ENCODE measurements around the gene STAT3.

STAT3 gene

GRCh38 chr17:42289611-42290181 lies 98.5 kb downstream of the STAT3 start:
- no peak for DNase-seq

DNA sequence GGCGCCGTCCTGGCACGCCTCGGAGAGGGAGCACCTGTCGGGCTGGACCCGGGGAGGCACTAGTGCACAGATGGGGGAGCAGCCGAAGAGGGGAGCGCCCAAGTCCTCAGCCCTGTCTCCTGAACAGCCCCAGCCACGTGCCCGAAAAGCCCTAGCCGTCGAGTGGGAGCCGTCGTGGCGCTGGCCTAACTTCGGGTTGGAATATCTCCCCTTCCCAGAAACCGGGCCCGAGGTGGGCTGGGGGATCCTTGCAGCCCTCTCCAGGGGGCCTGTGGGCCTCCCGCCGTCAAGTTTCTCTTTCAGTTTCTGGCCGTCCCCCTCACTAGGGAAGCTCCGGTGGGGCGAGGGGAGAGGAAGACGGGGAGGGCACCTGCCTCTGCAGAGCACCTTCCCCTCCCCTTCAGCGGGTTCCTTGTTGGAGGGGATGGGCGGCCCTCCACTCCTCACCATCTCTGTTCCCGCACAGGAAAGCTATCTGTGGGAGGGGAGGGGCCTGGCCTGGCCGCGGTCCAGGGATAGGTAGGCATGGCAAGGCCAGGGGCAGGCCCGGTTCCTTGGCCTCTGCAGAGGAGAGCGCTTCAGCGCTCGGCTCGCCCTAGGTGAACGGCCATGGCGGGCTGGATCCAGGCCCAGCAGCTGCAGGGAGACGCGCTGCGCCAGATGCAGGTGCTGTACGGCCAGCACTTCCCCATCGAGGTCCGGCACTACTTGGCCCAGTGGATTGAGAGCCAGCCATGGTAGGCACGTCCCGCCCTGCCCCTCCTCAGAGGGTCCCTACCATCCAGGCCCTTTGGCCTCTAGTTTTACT lies 99.2 kb downstream of the STAT3 start:
- no peak for DNase-seq

- no peak for DNase-seq
These were observed 100.1 kb downstream of the STAT3 start, which contains the start of gene STAT5A for GRCh38 chr17:42287977-42288802. Gene STAT5A, plus strand, starts transcription at chr17:42288498. Its CDS starts 914 bp downstream, at chr17:42289412.

DNA sequence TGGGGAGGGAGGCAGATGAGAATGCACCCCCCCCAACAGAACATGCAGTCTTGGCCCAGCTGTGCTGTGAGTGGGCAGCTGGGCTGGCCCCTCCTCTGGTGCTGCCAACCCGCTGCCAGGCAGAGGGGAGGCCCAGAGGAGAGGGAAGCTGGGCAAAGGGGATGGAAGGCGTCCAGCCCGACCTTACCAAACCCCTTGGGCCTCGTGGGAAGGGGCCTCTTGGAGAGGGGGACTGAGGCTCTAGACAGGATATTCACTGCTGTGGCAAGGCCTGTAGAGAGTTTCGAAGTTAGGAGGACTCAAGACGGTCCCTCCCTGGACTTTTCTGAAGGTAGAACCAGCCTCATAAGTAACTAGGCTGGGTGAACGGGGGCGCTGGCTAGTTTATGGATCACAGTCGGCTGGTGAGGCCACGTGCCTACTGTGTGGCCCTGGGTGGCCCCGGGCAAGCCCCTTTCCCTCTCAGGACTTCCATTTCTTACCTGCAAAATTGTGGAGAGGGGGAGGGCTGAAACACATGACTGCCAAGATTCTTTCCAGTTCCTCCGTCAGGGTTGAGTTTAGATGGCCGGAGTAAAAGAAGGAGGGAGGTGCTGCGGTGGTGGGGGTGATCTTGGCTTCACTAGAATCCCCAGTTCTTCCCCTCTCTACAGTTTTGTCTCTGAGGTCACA lies 100.8 kb downstream of the STAT3 start:
- DNase-seq, result no peak

DNA sequence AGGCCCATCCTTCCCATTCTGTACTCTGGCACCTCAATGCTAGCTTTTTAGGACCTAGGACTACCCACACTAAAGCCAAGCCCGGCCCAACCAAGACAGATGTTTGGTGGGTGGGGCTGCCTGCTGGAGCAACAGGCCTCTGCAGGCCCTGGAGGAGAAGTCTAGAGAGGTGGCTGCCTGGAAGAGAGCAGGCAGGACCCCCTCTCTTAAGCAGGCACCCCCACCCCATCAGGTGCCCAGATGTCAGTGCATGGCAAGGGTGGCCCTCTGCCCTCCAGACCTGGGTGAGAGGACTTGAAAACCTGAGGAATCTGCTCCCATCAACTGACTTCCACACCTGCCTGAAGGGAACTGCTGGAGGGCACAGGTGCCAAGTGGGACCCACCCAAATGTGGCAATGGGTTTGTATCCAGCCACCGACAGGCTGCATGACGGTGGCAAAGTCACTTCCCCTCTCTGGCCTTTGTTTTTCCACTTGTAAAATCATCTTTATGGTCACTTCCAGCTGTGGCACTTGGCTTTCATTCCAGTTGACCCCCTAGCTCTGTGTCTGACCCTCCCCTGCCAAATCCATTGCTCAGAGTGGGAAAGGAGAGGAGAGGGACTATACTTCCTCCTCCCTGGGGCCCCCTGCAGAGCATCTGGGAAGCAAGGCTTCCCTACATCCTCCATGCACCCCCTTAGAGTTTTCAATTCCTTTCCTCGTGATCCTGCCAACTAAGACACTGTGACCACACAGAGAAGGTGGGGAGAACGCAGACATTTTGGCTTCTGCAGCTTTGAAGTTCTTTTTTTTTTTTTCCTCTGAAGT lies 101.6 kb downstream of the STAT3 start:
- no peak for DNase-seq

DNA sequence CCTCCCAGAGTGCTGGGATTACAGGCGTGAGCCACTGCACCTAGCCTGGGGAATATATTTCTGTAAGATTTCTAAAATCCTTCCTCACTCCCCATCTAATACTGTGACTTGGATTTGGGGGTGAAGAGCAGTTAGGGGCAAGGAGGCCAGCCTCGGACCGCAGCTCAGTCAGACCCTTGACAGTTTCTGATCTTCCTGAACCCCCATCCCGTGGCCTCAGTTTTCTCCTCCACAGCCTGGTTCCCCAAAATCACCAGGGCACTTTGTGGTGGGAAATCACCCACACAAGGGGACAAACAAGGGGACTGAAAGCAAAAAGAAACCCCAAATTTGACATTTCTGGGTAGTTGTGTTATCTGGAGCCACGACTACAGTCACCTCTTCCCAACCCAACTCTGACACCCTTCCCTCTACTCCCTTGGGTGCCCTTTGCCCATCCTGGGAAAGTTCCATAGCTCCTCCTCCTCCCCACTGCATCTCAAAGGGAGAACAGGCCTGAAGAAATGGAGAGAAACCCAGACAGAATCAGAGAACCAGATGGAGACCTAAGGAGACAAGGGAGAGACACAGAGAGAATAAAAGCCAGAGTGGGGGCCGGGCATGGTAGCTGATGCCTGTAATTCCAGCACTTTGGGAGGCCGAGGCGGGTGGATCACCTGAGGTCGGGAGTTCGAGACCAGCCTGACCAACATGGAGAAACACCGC lies 102.7 kb downstream of the STAT3 start:
- no peak for DNase-seq

DNA sequence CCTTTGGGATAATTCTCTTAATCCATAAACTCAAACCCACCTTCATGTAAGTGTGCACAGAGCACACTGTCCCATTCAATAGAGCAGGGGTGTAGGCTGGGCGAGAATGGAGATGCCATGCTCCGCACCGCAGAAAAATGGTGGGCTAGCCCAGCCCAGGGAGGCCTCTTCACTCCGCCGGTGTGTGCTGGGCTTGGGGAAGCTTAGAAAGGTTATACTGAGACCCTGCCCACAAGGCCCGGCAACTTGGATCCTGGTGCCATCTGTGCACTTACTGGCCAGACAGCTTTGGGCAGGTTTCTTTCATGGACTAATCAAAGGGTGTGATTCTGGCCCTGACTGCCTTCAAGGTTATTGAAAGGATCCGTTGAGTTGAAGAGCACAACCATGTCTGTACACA lies 103.7 kb downstream of the STAT3 start:
- no peak for DNase-seq

GRCh38 chr17:42284024-42284369 lies 104.2 kb downstream of the STAT3 start:
- DNase-seq, result no peak

DNA sequence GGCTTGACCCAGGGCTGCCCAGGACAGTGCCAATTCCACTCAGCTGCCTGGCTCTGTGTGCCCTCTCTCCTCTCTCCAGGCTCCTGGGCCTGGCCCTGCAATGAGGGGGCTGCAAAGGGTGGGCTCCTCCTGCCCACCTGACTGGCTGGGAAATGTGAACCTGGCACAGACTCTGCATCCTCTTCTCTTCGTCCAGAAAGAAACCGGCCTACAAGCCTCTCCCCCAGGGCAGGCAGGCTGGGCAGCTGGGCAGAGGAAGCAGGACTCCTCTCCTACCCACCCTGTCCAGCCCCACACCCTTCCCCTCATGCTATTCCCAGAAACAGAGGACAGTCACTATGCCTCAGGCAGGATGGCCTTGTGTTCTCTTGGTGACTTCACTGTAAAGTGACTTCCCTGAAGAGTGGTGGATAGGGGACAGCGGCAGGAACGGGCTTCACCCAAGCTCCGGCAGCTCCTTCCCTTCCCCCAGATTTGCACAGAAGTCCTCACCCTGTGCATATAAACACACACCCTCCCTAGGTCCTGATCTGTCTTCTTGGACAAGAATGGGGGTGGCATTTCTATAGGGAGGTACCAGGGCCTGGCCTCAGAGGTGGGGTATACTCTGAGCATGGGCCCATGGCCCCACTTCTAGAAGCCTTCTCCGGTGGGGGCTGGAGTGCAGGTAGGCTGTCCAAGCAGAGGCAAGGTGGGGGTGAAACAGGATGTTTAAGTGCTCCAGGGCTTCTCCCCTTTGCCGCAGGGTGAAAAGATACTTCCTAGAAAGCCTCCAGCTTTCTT lies 104.8 kb downstream of the STAT3 start:
- no peak for DNase-seq

- DNase-seq, result no peak
These were observed 105.7 kb downstream of the STAT3 start for GRCh38 chr17:42282478-42283080.

DNA sequence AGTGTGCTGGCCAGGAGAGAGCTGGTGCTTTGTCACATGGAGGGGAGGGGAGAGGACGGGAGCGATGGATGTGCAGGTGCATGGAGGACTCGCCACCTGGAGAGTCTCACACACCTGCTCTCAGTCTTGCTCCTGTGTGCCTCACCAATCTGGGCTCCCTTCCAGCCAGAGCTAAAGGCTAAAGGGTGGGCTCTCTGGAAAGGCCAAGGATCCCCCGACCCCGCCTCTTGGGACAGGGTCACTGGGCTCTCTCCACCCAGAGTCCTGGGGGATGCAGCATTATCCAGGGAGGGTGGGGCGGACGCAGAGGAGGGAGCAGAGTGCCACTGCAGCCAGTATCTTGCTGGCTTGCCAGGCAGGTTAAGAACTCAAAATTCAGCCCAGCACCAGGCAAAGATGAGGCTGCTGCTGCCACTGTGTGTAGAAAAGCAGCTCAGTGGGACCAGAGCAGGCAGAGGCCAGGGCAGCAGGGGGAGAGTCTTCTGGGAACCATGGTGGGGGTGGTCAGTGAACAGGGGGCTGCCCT lies 106.6 kb downstream of the STAT3 start:
- DNase-seq, result peak; percentile 40 to 75

- DNase-seq, result no peak
These were observed 108.2 kb downstream of the STAT3 start for GRCh38 chr17:42279776-42280630.

GRCh38 chr17:42277342-42277712 lies 110.9 kb downstream of the STAT3 start:
- DNase-seq, result no peak

GRCh38 chr17:42276609-42277341 lies 111.5 kb downstream of the STAT3 start:
- no peak for DNase-seq

DNA sequence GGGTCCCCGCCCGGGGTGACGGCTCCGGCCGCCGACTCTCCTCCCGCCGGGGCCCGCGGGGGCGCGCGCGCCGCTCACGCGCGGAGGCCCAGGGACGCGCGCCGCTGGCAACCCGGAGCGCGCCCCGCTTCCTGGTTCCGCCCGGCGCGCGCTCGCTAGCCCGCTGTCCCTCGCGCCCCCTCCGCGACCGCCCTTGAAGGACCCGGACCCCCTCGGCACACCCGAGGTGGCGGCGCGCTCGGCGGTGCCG lies 112.0 kb downstream of the STAT3 start, which contains the start of gene STAT5B:
TSS of gene STAT5B (minus strand) at position 33 of the 250 bp plus-strand sequence. CDS start 44,264 bp downstream, outside the sequence.
- DNase-seq, result peak in 1 of 2 experiments; percentile 57

- DNase-seq, result no peak
These were observed 112.5 kb downstream of the STAT3 start for GRCh38 chr17:42275527-42276358.

- DNase-seq, result no peak
These were observed 113.3 kb downstream of the STAT3 start for GRCh38 chr17:42274812-42275526.
